GM18511 (cell line): ENCODE data around the gene CYP46A1.

ENCODE experiments used
- ATAC-seq: cut with Tn5 transposase; IDR thresholded peaks from one replicate; pipeline ENCODE4 v1.9.1; 2021; ENCODE audit warnings: mild to moderate bottlenecking, moderate library complexity; ENCODE audit not compliant: unreplicated experiment

The CYP46A1 gene

DNA sequence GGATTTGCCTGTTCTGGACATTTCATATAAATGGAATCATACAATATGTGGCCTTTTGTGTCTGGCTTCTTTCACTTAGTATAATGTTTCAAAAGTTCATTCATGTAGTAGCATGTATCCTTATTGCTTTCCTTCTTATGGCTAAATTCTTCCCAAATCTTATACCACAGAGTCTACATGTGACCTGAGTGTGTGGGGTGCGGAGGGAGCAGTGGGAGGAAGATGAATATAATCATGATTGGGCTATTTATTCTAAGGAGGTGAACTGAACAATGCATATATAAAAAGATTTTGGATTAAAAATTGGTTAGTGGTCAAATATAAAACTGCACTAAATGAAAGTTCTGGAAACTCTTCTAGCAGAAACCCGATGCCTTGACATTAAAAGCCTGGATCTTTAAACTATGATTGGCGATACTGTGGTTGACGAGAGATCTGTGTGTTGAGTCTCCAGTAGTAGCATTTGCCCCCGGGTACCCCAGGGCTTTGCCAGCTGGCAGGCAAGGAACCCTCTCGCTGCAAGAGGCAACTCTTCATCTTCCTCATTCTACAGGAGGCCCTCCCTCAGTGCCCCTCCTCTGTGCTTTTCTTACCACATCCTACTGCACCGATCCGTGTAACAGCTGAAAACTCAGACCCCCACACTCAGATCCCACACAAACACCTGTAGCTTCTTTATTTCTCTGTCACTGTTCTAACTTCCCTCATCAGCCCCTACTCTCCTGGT lies 2.6 kb downstream of the CYP46A1 start:
- ATAC-seq: no peak

DNA sequence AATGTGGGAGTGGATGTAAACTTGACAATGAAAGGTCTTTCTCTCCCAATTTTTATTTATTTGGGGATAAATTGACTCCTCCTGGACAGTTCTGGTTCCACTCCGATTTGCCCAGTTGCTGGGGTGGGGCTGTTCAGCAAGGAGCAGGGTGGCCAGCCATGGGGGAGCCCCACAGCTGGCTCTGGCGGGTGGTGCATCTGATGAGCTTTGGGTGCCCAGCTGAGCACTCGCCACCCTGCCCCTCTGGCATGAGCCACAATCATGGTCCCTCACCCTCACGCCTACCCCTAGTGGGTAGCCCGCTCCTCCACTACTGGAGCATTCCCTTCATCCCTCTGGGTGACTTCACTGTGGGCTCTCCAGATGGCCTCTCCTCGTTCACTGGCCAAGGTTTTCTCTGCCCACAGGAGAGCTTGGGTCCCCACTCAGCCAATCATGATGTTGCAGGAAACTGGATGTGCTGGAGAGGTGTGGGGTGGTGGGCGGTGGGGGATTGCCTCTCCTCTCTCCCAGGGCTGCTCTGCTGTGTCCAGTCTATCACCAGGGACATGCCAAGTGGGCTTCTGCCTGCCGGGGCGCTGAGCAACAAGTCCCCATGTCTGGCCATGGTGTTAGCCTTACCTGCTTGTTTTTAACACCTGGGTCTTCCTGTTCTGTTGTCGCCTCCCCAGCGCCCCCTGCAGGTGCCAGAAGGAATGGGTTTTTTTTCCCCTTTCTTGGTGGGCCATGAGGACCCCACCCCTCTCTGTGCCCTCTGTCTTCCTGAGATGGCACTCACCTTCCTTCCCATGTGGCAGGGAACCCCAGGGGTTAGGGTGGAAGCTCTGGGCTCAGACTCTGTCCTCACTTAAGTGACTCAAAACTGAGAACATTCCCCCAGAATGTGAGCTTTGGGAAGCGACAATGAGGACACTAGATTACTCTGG lies 3.4 kb downstream of the CYP46A1 start:
- no peak for ATAC-seq

DNA sequence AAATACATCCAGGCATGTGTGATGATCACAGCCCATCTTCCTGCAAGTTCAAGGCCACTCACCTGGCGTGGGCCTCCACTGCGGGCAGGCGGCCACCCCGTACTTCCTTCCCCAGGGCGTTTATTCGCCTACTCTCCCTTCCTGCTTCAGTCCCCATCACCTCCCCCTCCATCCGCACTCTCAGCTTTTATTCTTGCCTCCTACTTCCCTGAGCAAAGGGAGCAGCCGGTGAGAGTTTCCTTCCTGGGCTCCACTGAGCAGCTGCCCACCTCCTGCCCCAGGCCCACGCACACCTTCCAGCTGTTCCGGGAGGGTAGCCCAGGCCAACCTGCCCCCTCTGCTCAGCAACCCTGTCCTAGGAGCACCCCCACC lies 4.1 kb downstream of the CYP46A1 start:
- ATAC-seq: no peak

DNA sequence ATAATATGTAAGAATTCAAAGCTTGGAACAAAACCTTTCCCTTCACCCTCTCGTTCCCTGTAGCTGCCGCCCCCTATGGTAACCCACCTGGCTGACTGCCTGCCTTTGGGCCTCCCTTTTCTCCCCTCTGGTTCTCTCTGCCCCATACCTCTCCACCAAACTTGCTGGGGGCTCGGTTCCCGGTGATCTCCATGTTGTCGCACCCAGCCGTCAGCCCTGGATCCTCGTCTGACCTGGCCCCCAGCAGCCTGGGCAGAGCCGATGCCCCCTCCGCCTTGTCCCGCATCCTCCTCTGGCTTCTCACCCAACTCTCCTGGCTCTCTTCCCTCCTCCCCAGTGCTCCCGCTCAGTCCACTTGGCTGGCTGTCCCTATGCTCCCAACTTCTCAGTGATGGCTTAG lies 4.5 kb downstream of the CYP46A1 start:
- ATAC-seq: no peak

GRCh38 chr14:99689266-99690236 lies 5.5 kb downstream of the CYP46A1 start:
- ATAC-seq: no peak

DNA sequence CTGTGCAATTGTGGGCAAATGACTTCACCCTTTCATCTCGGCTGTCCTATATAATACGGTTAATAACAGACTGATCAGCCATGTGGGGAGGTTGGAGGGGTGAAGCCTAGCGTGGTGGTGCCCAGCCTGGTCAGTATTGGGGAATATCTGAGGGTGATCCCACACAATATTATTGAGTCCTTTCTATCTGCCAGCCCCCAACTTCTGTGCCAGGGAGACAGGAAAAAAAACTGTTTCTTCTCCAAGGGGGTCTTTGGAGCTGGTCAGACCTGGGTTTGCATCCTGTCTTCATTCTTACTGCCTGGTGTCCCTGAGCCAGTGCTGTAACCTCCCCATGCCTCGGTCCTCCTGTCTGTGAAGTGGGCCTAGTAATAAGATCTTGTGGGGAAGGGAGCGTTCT lies 6.5 kb downstream of the CYP46A1 start:
- no peak for ATAC-seq

GRCh38 chr14:99691111-99691885 lies 7.2 kb downstream of the CYP46A1 start:
- no peak for ATAC-seq

- ATAC-seq: no peak
These were observed 9.8 kb downstream of the CYP46A1 start for GRCh38 chr14:99693918-99694317.

DNA sequence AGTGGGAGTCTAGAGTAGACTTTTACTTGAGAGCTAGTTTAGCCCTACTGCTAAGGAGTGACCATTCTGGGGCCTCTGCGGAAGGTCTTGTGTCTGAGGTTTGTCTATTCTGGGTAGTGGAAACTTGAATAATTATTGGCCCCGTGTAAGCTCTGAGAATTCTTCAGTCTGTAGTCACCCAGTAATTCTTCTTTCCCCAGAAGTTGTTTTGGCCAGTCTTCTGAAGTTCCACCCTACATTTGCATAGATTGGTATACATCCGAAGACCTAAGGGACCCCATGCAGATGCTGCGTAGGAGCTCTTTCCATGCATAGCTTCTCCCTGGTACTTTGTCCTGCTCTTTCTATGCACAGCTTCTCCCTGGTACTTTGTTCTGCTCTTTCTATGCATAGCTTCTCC lies 12.8 kb downstream of the CYP46A1 start:
- no peak for ATAC-seq

GRCh38 chr14:99698236-99698635 lies 14.1 kb downstream of the CYP46A1 start:
- ATAC-seq: no peak

DNA sequence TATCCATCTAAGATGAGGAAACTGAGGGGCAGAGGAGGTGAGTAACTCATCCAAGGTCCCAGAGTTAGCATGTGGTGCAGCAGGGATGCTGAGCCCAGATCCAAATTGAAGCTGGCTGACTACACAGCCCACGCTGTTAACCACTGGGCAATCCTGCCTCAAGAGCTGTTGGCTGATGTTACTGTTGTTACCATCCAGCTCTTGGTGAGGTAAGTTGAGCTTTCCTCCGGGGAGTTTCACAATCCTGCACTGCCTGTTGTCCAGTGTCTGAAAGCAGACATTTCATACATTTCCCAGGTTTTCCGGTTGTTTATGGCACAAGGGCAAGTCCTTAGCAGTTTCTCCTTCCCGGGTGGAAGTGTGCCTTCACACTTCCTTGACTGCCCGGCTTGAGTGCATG lies 14.5 kb downstream of the CYP46A1 start:
- no peak for ATAC-seq

DNA sequence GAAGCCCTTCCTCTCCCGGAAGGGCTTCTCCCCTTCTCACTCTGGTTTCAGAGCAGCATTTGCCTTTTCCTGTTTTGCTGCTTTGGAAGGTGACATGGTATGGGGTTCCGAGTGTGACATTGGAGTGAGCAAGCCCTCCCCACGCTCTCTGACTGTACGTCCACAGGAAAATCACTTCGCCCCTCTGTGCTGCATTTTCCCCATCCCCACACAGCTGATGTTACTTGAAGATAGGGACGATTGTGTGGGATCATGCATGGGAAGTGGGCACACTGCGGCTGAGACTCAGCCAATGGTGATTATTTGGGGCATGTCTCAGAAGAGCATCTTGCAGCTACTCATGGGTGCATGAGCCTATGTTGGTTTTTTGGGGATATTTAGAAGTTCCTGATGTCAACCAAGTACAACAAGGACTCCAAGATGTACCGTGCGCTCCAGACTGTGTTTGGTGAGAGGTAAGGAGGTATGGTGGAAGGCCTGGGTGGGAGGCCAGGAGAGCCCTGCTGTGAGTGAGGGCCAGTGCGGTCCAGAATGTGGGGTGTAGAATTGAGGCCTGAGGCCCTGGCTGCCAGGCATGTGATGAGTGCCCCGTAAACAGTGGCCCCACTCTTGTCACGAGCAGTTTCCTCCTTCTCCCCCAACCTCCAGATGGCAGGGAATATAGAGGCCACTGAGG lies 15.1 kb downstream of the CYP46A1 start:
- ATAC-seq: no peak

DNA sequence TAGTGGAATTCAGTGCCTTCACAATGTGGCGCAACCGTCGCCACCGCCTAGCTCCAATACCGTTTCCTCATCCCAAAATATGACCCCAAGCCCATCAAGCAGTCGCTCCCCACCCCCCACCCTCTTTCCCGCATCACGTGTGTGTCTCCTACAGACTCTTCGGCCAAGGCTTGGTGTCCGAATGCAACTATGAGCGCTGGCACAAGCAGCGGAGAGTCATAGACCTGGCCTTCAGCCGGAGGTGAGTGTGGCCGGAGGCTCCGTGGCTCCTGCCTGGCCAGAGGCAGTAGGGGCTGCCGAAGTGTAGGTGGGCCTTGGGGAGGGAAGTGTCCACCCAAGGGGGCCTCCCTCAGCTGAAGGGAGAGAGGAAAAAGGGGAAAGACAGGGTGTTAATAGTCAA lies 15.8 kb downstream of the CYP46A1 start:
- no peak for ATAC-seq

GRCh38 chr14:99700379-99700778 lies 16.3 kb downstream of the CYP46A1 start:
- ATAC-seq: no peak

- ATAC-seq: no peak
These were observed 17.2 kb downstream of the CYP46A1 start for GRCh38 chr14:99701260-99701659.

- no peak for ATAC-seq
These were observed 18.0 kb downstream of the CYP46A1 start for GRCh38 chr14:99702115-99702514.

DNA sequence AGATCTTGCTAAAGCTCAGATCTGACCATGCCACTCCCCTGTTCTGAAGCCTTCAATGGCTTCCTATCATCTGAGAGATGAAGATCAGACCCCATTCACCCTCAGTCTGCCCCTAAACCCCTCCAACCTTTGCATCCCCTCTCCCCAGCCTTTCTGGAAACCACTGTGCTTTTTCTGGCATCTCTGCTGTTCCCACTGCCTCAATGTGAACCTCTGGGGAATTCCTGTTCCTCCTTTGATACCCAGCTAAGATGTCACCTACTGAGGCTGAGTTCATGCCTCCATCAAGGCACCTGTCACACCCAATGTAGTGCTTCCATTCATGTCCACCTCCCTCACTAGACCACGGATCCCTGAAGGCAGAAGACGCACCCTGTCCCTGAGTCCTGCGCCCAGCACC lies 19.3 kb downstream of the CYP46A1 start:
- ATAC-seq: no peak

GRCh38 chr14:99704037-99704436 lies 19.9 kb downstream of the CYP46A1 start:
- ATAC-seq: no peak

GRCh38 chr14:99706107-99706900 lies 22.2 kb downstream of the CYP46A1 start:
- ATAC-seq: no peak
